Ascending aorta (tissue), 2 donors: ENCODE results near the gene INPP4A. TPM values are rescaled to one million over a fixed set of nuclear protein-coding genes. Genes with fewer than 3 reads are reported as not detected.

Source experiments
- DNase-seq, 2 donors: peaks; one replicate each; pipeline ENCODE4 v3.0.0-alpha.2; 2019; ENCODE audit warnings: low spot score in 2 of 2
- H3K27ac ChIP-seq, 2 donors: fragments of 200-600 bp; sonication (generic); one replicate each; pipeline ENCODE4 v1.5.1; 2016 to 2017; ENCODE audit warnings: mild to moderate bottlenecking in 1 of 2
- H3K27me3 ChIP-seq: fragments of 200-600 bp; sonication (generic); one replicate; pipeline ENCODE4 v1.5.1; 2017
- H3K36me3 ChIP-seq, 2 donors: fragments of 200-600 bp; sonication (generic); one replicate each; pipeline ENCODE4 v1.5.1; 2016
- H3K4me1 ChIP-seq, 2 donors: fragments of 200-600 bp; sonication (generic); one replicate each; pipeline ENCODE4 v1.5.1; 2016 to 2017; ENCODE audit warnings: mild to moderate bottlenecking in 1 of 2
- H3K4me3 ChIP-seq, 2 donors: fragments of 200-600 bp; sonication (generic); one replicate each; pipeline ENCODE4 v1.5.1; 2016 to 2017; ENCODE audit warnings: mild to moderate bottlenecking in 1 of 2
- H3K9me3 ChIP-seq, 2 donors: fragments of 200-600 bp; sonication (generic); one replicate each; pipeline ENCODE4 v1.5.1; 2016
- CTCF ChIP-seq, 3 experiments: fragments of 200-600 bp in 2 of 3; fragments of 450-650 bp in 1 of 3; sonication (generic) in 2 of 3; IDR thresholded peaks; one replicate each; pipeline ENCODE4 v1.5.1; 2016 to 2019; ENCODE audit warnings: antibody characterized with exemption in 3 of 3, mild to moderate bottlenecking in 1 of 3, moderate library complexity in 1 of 3
- intact Hi-C: fragments of 100-400 bp; cut with DNase I; formaldehyde crosslinking; loops from one replicate; pipeline ENCODE4 v1.15.1; 2023
- total RNA-seq: library from RNA; depleted of rRNA; stranded (reverse); fragments of >200 nt; gene quantifications from one replicate; pipeline ENCODE4 v1.1.0, GENCODE V29; 2016

INPP4A gene
- total RNA-seq, 1 donor from 2014 or later = 52.8 TPM

GRCh38 chr2:98459496-98460175, 15.0 kb downstream of the INPP4A start:
- Histone ChIP-seq H3K36me3 (no peaks in the 10 kb centered on the region), H3K9me3 (no peaks in the 10 kb centered on the region), H3K4me1 (no peaks in the 10 kb centered on the region), H3K27ac (no peak overlapping the region), H3K27me3 (no peaks in the 10 kb centered on the region), H3K4me3 (no peak overlapping the region)
- intact Hi-C loops = no loop called here
- DNase-seq = peak in 1 of 2 donors; percentile 38
- no peak for TF ChIP-seq CTCF (IDR thresholded peaks at IDR 0.05)

- Histone ChIP-seq H3K36me3 (no peaks in the 10 kb centered on the region), H3K4me3 (no peak overlapping the region), H3K9me3 (no peaks in the 10 kb centered on the region), H3K4me1 (no peaks in the 10 kb centered on the region), H3K27me3 (no peaks in the 10 kb centered on the region), H3K27ac (no peak overlapping the region)
- DNase-seq = peak in 1 of 2 donors; percentile 63
- intact Hi-C loops = no loop called here
- no peak for TF ChIP-seq CTCF (IDR thresholded peaks at IDR 0.05)
Observed at GRCh38 chr2:98460573-98461497, 16.2 kb downstream of the INPP4A start.

GRCh38 chr2:98461498-98462049, 16.9 kb downstream of the INPP4A start:
- intact Hi-C loops = no loop called here
- no peaks in the 10 kb centered on the region for H3K9me3 ChIP-seq
- no peaks in the 10 kb centered on the region for H3K4me1 ChIP-seq
- TF ChIP-seq CTCF (IDR thresholded peaks at IDR 0.05) = no peak
- DNase-seq = peak in 1 of 2 donors; percentile 43
- no peak overlapping the region for H3K27ac ChIP-seq
- H3K4me3 ChIP-seq = no peak overlapping the region
- H3K27me3 ChIP-seq = no peaks in the 10 kb centered on the region
- no peaks in the 10 kb centered on the region for H3K36me3 ChIP-seq

GRCh38 chr2:98463081-98463481, 18.4 kb downstream of the INPP4A start:
- Histone ChIP-seq H3K27me3 (no peaks in the 10 kb centered on the region), H3K4me1 (no peaks in the 10 kb centered on the region), H3K9me3 (no peaks in the 10 kb centered on the region), H3K36me3 (no peaks in the 10 kb centered on the region), H3K4me3 (no peak overlapping the region), H3K27ac (no peak overlapping the region)
- no peak for TF ChIP-seq CTCF (IDR thresholded peaks at IDR 0.05)
- intact Hi-C loops = no loop called here
- peak in 1 of 2 donors; percentile 54 for DNase-seq

GRCh38 chr2:98463551-98463971, 18.9 kb downstream of the INPP4A start:
- no peaks in the 10 kb centered on the region for H3K27me3 ChIP-seq
- H3K4me3 ChIP-seq = no peak overlapping the region
- DNase-seq = peak in 1 of 2 donors; percentile 35
- no peaks in the 10 kb centered on the region for H3K4me1 ChIP-seq
- TF ChIP-seq CTCF (IDR thresholded peaks at IDR 0.05) = no peak
- no peaks in the 10 kb centered on the region for H3K36me3 ChIP-seq
- H3K27ac ChIP-seq = no peak overlapping the region
- H3K9me3 ChIP-seq = no peaks in the 10 kb centered on the region
- intact Hi-C loops = no loop called here
